ENCODE results near the gene SESN3.

The SESN3 gene

GRCh38 chr11:95277868-95278267, 46.9 kb upstream of the SESN3 start:
- Histone ChIP-seq H3K4me1 (ENCODE audit: control insufficient read depth, insufficient read depth, low read length) (no peaks in the 10 kb centered on the region), H3K36me3 (ENCODE audit: control insufficient read depth in 2 of 2, insufficient read depth in 1 of 2, low read length in 2 of 2) (no peaks in the 10 kb centered on the region), H3K9me3 (ENCODE audit: control insufficient read depth, insufficient read depth, low read depth, low read length) (no peaks in the 10 kb centered on the region), H3K4me3 (ENCODE audit: low read depth, low read length) (no peak overlapping the region), H3K27ac (ENCODE audit: extremely low read depth, low read depth, low read length) (no peak overlapping the region)
- ChIA-PET POLR2A (no interaction called here), CTCF (no interaction called here)
- TF ChIP-seq MEIS1 (CRISPR knock-in tag; IDR thresholded peaks at IDR 0.05; ENCODE audit: borderline replicate concordance) (no peak), ZNF202 (tag by site-specific recombination; IDR thresholded peaks at IDR 0.05; ENCODE audit: borderline replicate concordance) (no peak), KLF17 (tag by site-specific recombination; IDR thresholded peaks at IDR 0.05) (no peak), SP2 (tag by site-specific recombination; IDR thresholded peaks at IDR 0.05) (no peak), ZNF449 (tag by site-specific recombination; IDR thresholded peaks at IDR 0.05) (no peak), ZFHX2 (tag by site-specific recombination; conservative IDR thresholded peaks at IDR 0.05) (no peak), YY2 (tag by site-specific recombination; IDR thresholded peaks at IDR 0.05) (no peak), BCL6B (tag by site-specific recombination; IDR thresholded peaks at IDR 0.05) (no peak), ZBTB26 (tag by site-specific recombination; optimal IDR thresholded peaks at IDR 0.05) (no peak), ZNF266 (tag by site-specific recombination; IDR thresholded peaks at IDR 0.05; ENCODE audit: low read depth) (no peak), ZNF214 (tag by site-specific recombination; IDR thresholded peaks at IDR 0.05; ENCODE audit: borderline replicate concordance) (no peak), ZNF18 (tag by site-specific recombination; IDR thresholded peaks at IDR 0.05) (no peak), ZNF585B (tag by site-specific recombination; IDR thresholded peaks at IDR 0.05) (no peak)

- ChIA-PET CTCF (no interaction called here), POLR2A (no interaction called here)
- no peaks in the 10 kb centered on the region for H3K9me3 ChIP-seq (ENCODE audit: control insufficient read depth, insufficient read depth, low read depth, low read length)
- no peak overlapping the region for H3K27ac ChIP-seq (ENCODE audit: extremely low read depth, low read depth, low read length)
- H3K4me3 ChIP-seq (ENCODE audit: low read depth, low read length): no peak overlapping the region
- H3K4me1 ChIP-seq (ENCODE audit: control insufficient read depth, insufficient read depth, low read length): no peaks in the 10 kb centered on the region
- no peaks in the 10 kb centered on the region for H3K36me3 ChIP-seq (ENCODE audit: control insufficient read depth in 2 of 2, insufficient read depth in 1 of 2, low read length in 2 of 2)
- TF ChIP-seq ZNF624 (tag by site-specific recombination; IDR thresholded peaks at IDR 0.05): no peak
- TF ChIP-seq ZNF768 (tag by site-specific recombination; IDR thresholded peaks at IDR 0.05): no peak
- TF ChIP-seq ZNF174 (tag by site-specific recombination; IDR thresholded peaks at IDR 0.05): no peak
- TF ChIP-seq ZNF677 (tag by site-specific recombination; IDR thresholded peaks at IDR 0.05): no peak
- no peak for TF ChIP-seq ZIC2 (tag by site-specific recombination; IDR thresholded peaks at IDR 0.05)
- no peak for TF ChIP-seq ZNF214 (tag by site-specific recombination; IDR thresholded peaks at IDR 0.05; ENCODE audit: borderline replicate concordance)
- no peak for TF ChIP-seq GLI2 (tag by site-specific recombination; IDR thresholded peaks at IDR 0.05; ENCODE audit: borderline replicate concordance, low read depth)
- no peak for TF ChIP-seq ZNF423 (tag by site-specific recombination; IDR thresholded peaks at IDR 0.05)
- no peak for TF ChIP-seq ZNF785 (tag by site-specific recombination; IDR thresholded peaks at IDR 0.05)
- no peak for TF ChIP-seq PRDM4 (tag by site-specific recombination; IDR thresholded peaks at IDR 0.05)
- no peak for TF ChIP-seq ZFP37 (tag by site-specific recombination; IDR thresholded peaks at IDR 0.05)
- TF ChIP-seq ZNF791 (tag by site-specific recombination; IDR thresholded peaks at IDR 0.05): no peak
- TF ChIP-seq ZBTB6 (tag by site-specific recombination; IDR thresholded peaks at IDR 0.05): no peak
- TF ChIP-seq GLIS1 (tag by site-specific recombination; IDR thresholded peaks at IDR 0.05): no peak
- no peak for TF ChIP-seq ZNF202 (tag by site-specific recombination; IDR thresholded peaks at IDR 0.05; ENCODE audit: borderline replicate concordance)
Observed at GRCh38 chr11:95276139-95276538, 45.1 kb upstream of the SESN3 start.

Data from HEK293 (cell line).